Hippocampal formation (tissue), 2 donors: ENCODE data around the gene CACNG1.

Source experiments
- DNase-seq, 2 donors: peaks; one replicate each; lab custom pipeline; 2025; lab: John Stamatoyannopoulos, UW

Gene CACNG1

GRCh38 chr17:67044016-67044772 is at the start of gene CACNG1:
TSS of gene CACNG1 (plus strand) at chr17:67044554. CDS start at chr17:67044661, 107 bp downstream.
- no peak for DNase-seq

GRCh38 chr17:66994930-66995535 is 49.3 kb upstream of the CACNG1 start:
- no peak for DNase-seq

GRCh38 chr17:66995944-66996343 is 48.4 kb upstream of the CACNG1 start:
- DNase-seq = no peak

- DNase-seq = no peak
Observed at GRCh38 chr17:66996926-66997325, 47.4 kb upstream of the CACNG1 start.

- DNase-seq = no peak
Observed at GRCh38 chr17:67003231-67003630, 41.1 kb upstream of the CACNG1 start.

- no peak for DNase-seq
Observed at GRCh38 chr17:67004181-67004580, 40.2 kb upstream of the CACNG1 start.

- DNase-seq = no peak
Observed at GRCh38 chr17:67007266-67007665, 37.1 kb upstream of the CACNG1 start.

- DNase-seq = no peak
Observed at GRCh38 chr17:67008101-67008500, 36.3 kb upstream of the CACNG1 start.

- DNase-seq = no peak
Observed at GRCh38 chr17:67011527-67012175, 32.7 kb upstream of the CACNG1 start.

- DNase-seq = no peak
Observed at GRCh38 chr17:67013891-67014290, 30.5 kb upstream of the CACNG1 start.

- DNase-seq = no peak
Observed at GRCh38 chr17:67015001-67015400, 29.4 kb upstream of the CACNG1 start.

- no peak for DNase-seq
Observed at GRCh38 chr17:67016039-67016762, 28.2 kb upstream of the CACNG1 start.

- DNase-seq = no peak
Observed at GRCh38 chr17:67017910-67018309, 26.4 kb upstream of the CACNG1 start.

- no peak for DNase-seq
Observed at GRCh38 chr17:67018471-67019434, 25.6 kb upstream of the CACNG1 start.

GRCh38 chr17:67019809-67020208 is 24.5 kb upstream of the CACNG1 start:
- no peak for DNase-seq

GRCh38 chr17:67020293-67020766 is 24.0 kb upstream of the CACNG1 start:
- DNase-seq = no peak

- DNase-seq = no peak
Observed at GRCh38 chr17:67021196-67021595, 23.2 kb upstream of the CACNG1 start.

GRCh38 chr17:67021743-67022450 is 22.5 kb upstream of the CACNG1 start:
- DNase-seq = no peak

GRCh38 chr17:67022451-67022810 is 21.9 kb upstream of the CACNG1 start:
- DNase-seq = no peak

GRCh38 chr17:67024736-67025135 is 19.6 kb upstream of the CACNG1 start:
- no peak for DNase-seq
